Measurements from ENCODE around the gene EFCAB6.

Gene EFCAB6

GRCh38 chr22:43505423-43505822 lies 306.7 kb downstream of the EFCAB6 start:
- DNase-seq (ENCODE audit: low read depth in 2 of 2): no peak

GRCh38 chr22:43504666-43505261 lies 307.3 kb downstream of the EFCAB6 start:
- no peak for DNase-seq (ENCODE audit: low read depth in 2 of 2)

- DNase-seq (ENCODE audit: low read depth in 2 of 2): no peak
These were observed 308.0 kb downstream of the EFCAB6 start for GRCh38 chr22:43504068-43504467.

GRCh38 chr22:43502306-43502874 lies 309.7 kb downstream of the EFCAB6 start:
- DNase-seq (ENCODE audit: low read depth in 2 of 2): no peak

GRCh38 chr22:43501878-43502277 lies 310.2 kb downstream of the EFCAB6 start:
- no peak for DNase-seq (ENCODE audit: low read depth in 2 of 2)

GRCh38 chr22:43500792-43501785 lies 311.0 kb downstream of the EFCAB6 start:
- DNase-seq (ENCODE audit: low read depth in 2 of 2): no peak

GRCh38 chr22:43498856-43499253 lies 313.2 kb downstream of the EFCAB6 start:
- no peak for DNase-seq (ENCODE audit: low read depth in 2 of 2)

- DNase-seq (ENCODE audit: low read depth in 2 of 2): no peak
These were observed 313.9 kb downstream of the EFCAB6 start for GRCh38 chr22:43497956-43498855.

- no peak for DNase-seq (ENCODE audit: low read depth in 2 of 2)
These were observed 318.8 kb downstream of the EFCAB6 start for GRCh38 chr22:43493297-43493696.

GRCh38 chr22:43491737-43492136 lies 320.4 kb downstream of the EFCAB6 start:
- DNase-seq (ENCODE audit: low read depth in 2 of 2): no peak

- DNase-seq (ENCODE audit: low read depth in 2 of 2): no peak
These were observed 320.9 kb downstream of the EFCAB6 start for GRCh38 chr22:43491177-43491576.

- DNase-seq (ENCODE audit: low read depth in 2 of 2): no peak
These were observed 321.8 kb downstream of the EFCAB6 start for GRCh38 chr22:43490311-43490710.

GRCh38 chr22:43488937-43489336 lies 323.2 kb downstream of the EFCAB6 start:
- DNase-seq (ENCODE audit: low read depth in 2 of 2): no peak

- DNase-seq (ENCODE audit: low read depth in 2 of 2): no peak
These were observed 323.9 kb downstream of the EFCAB6 start for GRCh38 chr22:43488031-43488866.

- DNase-seq (ENCODE audit: low read depth in 2 of 2): no peak
These were observed 324.6 kb downstream of the EFCAB6 start for GRCh38 chr22:43487311-43488030.

GRCh38 chr22:43485502-43486089 lies 326.5 kb downstream of the EFCAB6 start:
- DNase-seq (ENCODE audit: low read depth in 2 of 2): no peak

- DNase-seq (ENCODE audit: low read depth in 2 of 2): no peak
These were observed 327.9 kb downstream of the EFCAB6 start for GRCh38 chr22:43484227-43484626.

- DNase-seq (ENCODE audit: low read depth in 2 of 2): no peak
These were observed 328.4 kb downstream of the EFCAB6 start for GRCh38 chr22:43483669-43484068.

- DNase-seq (ENCODE audit: low read depth in 2 of 2): no peak
These were observed 328.8 kb downstream of the EFCAB6 start for GRCh38 chr22:43483266-43483665.

- DNase-seq (ENCODE audit: low read depth in 2 of 2): no peak
These were observed 329.8 kb downstream of the EFCAB6 start for GRCh38 chr22:43482318-43482625.

Data from stimulated activated CD8-positive, alpha-beta memory T cell treated with anti-CD3 and anti-CD28 coated beads, Interleukin-15, amount 100 ng/mL, for 48 hours (primary cell).